Activated T-helper 1 cell treated with anti-CD3 and anti-CD28 coated beads, Interleukin-12 subunit alpha, Interleukin-12 subunit beta, Interleukin-2, Interleukin-4 antibody, amounts not matched to agents 30 ng/mL and 10 ng/mL and 1 ng/mL, durations not matched to agents 14 hours and 24 hours and 36 hours (primary cell): ENCODE results near the gene KIDINS220. TPM values are rescaled to one million over a fixed set of nuclear protein-coding genes. Genes with fewer than 3 reads are reported as not detected.
"Not testable (repeated sequence)": the region's sequence is repeated elsewhere in the genome, so short reads cannot be mapped to it uniquely, and the experiment has no call there.

Experiments used
- DNase-seq: peaks from one replicate; pipeline ENCODE4 v3.0.0; 2021; ENCODE audit warnings: low spot score
- H3K27ac Mint-ChIP-seq: one replicate; pipeline ENCODE4 v1.8.0; 2021; ENCODE audit warnings: mild to moderate bottlenecking, mixed read lengths
- H3K27me3 Mint-ChIP-seq: one replicate; pipeline ENCODE4 v1.8.0; 2022; ENCODE audit warnings: mild to moderate bottlenecking, moderate library complexity, mixed read lengths; ENCODE audit not compliant: insufficient read depth
- H3K36me3 Mint-ChIP-seq: one replicate; pipeline ENCODE4 v1.8.0; 2021; ENCODE audit warnings: low read depth, mixed read lengths
- H3K4me1 Mint-ChIP-seq: one replicate; pipeline ENCODE4 v1.8.0; 2021; ENCODE audit warnings: low read depth, mixed read lengths
- H3K4me3 Mint-ChIP-seq: one replicate; pipeline ENCODE4 v1.8.0; 2021; ENCODE audit warnings: mild to moderate bottlenecking, moderate library complexity, mixed read lengths
- H3K9me3 Mint-ChIP-seq: one replicate; pipeline ENCODE4 v1.8.0; 2021; ENCODE audit warnings: mixed read lengths
- intact Hi-C: fragments of 100-400 bp; cut with micrococcal nuclease; formaldehyde crosslinking; loops from one replicate; pipeline ENCODE4 v1.15.1; 2024
- total RNA-seq: library from RNA; stranded (reverse); gene quantifications from 2 replicates; pipeline ENCODE4 v1.2.3, GENCODE V29; 2022

Gene KIDINS220
- total RNA-seq, 1 donor from 2014 or later: 24.5 TPM

GRCh38 chr2:8754106-8754776 lies 83.2 kb downstream of the KIDINS220 start:
- Mint-ChIP-seq H3K4me1 (no peaks in the 10 kb centered on the region), H3K27me3 (no peaks in the 10 kb centered on the region), H3K9me3 (peaks cover 16% of the 10 kb centered on the region), H3K4me3 (no peak overlapping the region), H3K36me3 (peaks cover 24% of the 10 kb centered on the region), H3K27ac (no peak overlapping the region)
- DNase-seq: no peak
- intact Hi-C loops: no loop called here

GRCh38 chr2:8753609-8754008 lies 83.8 kb downstream of the KIDINS220 start:
- intact Hi-C loops: no loop called here
- DNase-seq: no peak
- Mint-ChIP-seq H3K27ac (no peak overlapping the region), H3K4me1 (no peaks in the 10 kb centered on the region), H3K4me3 (no peak overlapping the region), H3K9me3 (peaks cover 16% of the 10 kb centered on the region), H3K36me3 (peaks cover 27% of the 10 kb centered on the region), H3K27me3 (no peaks in the 10 kb centered on the region)

GRCh38 chr2:8752385-8752784 lies 85.0 kb downstream of the KIDINS220 start:
- Mint-ChIP-seq H3K9me3 (peaks cover 16% of the 10 kb centered on the region), H3K27me3 (no peaks in the 10 kb centered on the region), H3K36me3 (peaks cover 21% of the 10 kb centered on the region), H3K4me3 (no peak overlapping the region), H3K4me1 (no peaks in the 10 kb centered on the region), H3K27ac (no peak overlapping the region)
- no peak for DNase-seq
- intact Hi-C loops: no loop called here

- DNase-seq: no peak
- H3K9me3 Mint-ChIP-seq: no peaks in the 10 kb centered on the region
- intact Hi-C loops: no loop called here
- no peaks in the 10 kb centered on the region for H3K4me1 Mint-ChIP-seq
- peaks cover 7% of the 10 kb centered on the region for H3K36me3 Mint-ChIP-seq
- no peak overlapping the region for H3K4me3 Mint-ChIP-seq
- no peak overlapping the region for H3K27ac Mint-ChIP-seq
- no peaks in the 10 kb centered on the region for H3K27me3 Mint-ChIP-seq
Observed at GRCh38 chr2:8750221-8750620, 87.2 kb downstream of the KIDINS220 start.

GRCh38 chr2:8743261-8743660 lies 94.2 kb downstream of the KIDINS220 start:
- H3K36me3 Mint-ChIP-seq: peaks cover 2% of the 10 kb centered on the region
- DNase-seq: no peak
- intact Hi-C loops: no loop called here

GRCh38 chr2:8740136-8740535 lies 97.3 kb downstream of the KIDINS220 start:
- Mint-ChIP-seq H3K27me3 (no peaks in the 10 kb centered on the region), H3K9me3 (no peaks in the 10 kb centered on the region), H3K27ac (no peak overlapping the region), H3K4me1 (no peaks in the 10 kb centered on the region), H3K36me3 (peaks cover 5% of the 10 kb centered on the region), H3K4me3 (no peak overlapping the region)
- intact Hi-C loops: no loop called here
- no peak for DNase-seq

More at GRCh38 chr2:8743261-8743660, 94.2 kb downstream of the KIDINS220 start:
- no peaks in the 10 kb centered on the region for H3K4me1 Mint-ChIP-seq
- no peak overlapping the region for H3K4me3 Mint-ChIP-seq
- H3K27me3 Mint-ChIP-seq: no peaks in the 10 kb centered on the region
- no peaks in the 10 kb centered on the region for H3K9me3 Mint-ChIP-seq
- H3K27ac Mint-ChIP-seq: no peak overlapping the region

GRCh38 chr2:8737571-8738175 lies 99.7 kb downstream of the KIDINS220 start:
- no peak overlapping the region for H3K4me3 Mint-ChIP-seq
- H3K9me3 Mint-ChIP-seq: no peaks in the 10 kb centered on the region
- H3K4me1 Mint-ChIP-seq: no peaks in the 10 kb centered on the region
- H3K27me3 Mint-ChIP-seq: no peaks in the 10 kb centered on the region
- H3K27ac Mint-ChIP-seq: no peak overlapping the region
- DNase-seq: no peak
- intact Hi-C loops: no loop called here
- H3K36me3 Mint-ChIP-seq: peaks cover 14% of the 10 kb centered on the region

- intact Hi-C loops: no loop called here
- Mint-ChIP-seq H3K27ac (no peak overlapping the region), H3K4me1 (no peaks in the 10 kb centered on the region), H3K9me3 (no peaks in the 10 kb centered on the region), H3K27me3 (no peaks in the 10 kb centered on the region), H3K36me3 (peaks cover 32% of the 10 kb centered on the region), H3K4me3 (no peak overlapping the region)
- no peak for DNase-seq
Observed at GRCh38 chr2:8732601-8733000, 104.8 kb downstream of the KIDINS220 start.

- H3K27me3 Mint-ChIP-seq: no peaks in the 10 kb centered on the region
- DNase-seq: no peak
- no peaks in the 10 kb centered on the region for H3K9me3 Mint-ChIP-seq
- no peak overlapping the region for H3K4me3 Mint-ChIP-seq
- peaks cover 29% of the 10 kb centered on the region for H3K36me3 Mint-ChIP-seq
- H3K4me1 Mint-ChIP-seq: no peaks in the 10 kb centered on the region
- H3K27ac Mint-ChIP-seq: no peak overlapping the region
- intact Hi-C loops: no loop called here
Observed at GRCh38 chr2:8729939-8730338, 107.5 kb downstream of the KIDINS220 start.

- H3K4me1 Mint-ChIP-seq, intact Hi-C loops, H3K4me3 Mint-ChIP-seq, H3K9me3 Mint-ChIP-seq, DNase-seq, H3K27me3 Mint-ChIP-seq, H3K27ac Mint-ChIP-seq: not testable (repeated sequence)
- peaks cover 29% of the 10 kb centered on the region for H3K36me3 Mint-ChIP-seq
Observed at GRCh38 chr2:8729101-8729500, 108.3 kb downstream of the KIDINS220 start.

- no peak for DNase-seq
- intact Hi-C loops: no loop called here
- Mint-ChIP-seq H3K4me3 (no peak overlapping the region), H3K27me3 (no peaks in the 10 kb centered on the region), H3K27ac (no peak overlapping the region), H3K9me3 (no peaks in the 10 kb centered on the region), H3K36me3 (peaks cover 25% of the 10 kb centered on the region), H3K4me1 (no peaks in the 10 kb centered on the region)
Observed at GRCh38 chr2:8728305-8729015, 109.0 kb downstream of the KIDINS220 start.

GRCh38 chr2:8725838-8726237 lies 111.6 kb downstream of the KIDINS220 start:
- DNase-seq: no peak
- Mint-ChIP-seq H3K27ac (no peak overlapping the region), H3K4me1 (no peaks in the 10 kb centered on the region), H3K36me3 (peaks cover 9% of the 10 kb centered on the region), H3K9me3 (no peaks in the 10 kb centered on the region), H3K27me3 (no peaks in the 10 kb centered on the region), H3K4me3 (no peak overlapping the region)
- intact Hi-C loops: no loop called here

GRCh38 chr2:8722986-8723385 lies 114.4 kb downstream of the KIDINS220 start:
- DNase-seq: no peak
- no peaks in the 10 kb centered on the region for H3K36me3 Mint-ChIP-seq
- H3K4me3 Mint-ChIP-seq: no peak overlapping the region
- H3K4me1 Mint-ChIP-seq: no peaks in the 10 kb centered on the region
- no peak overlapping the region for H3K27ac Mint-ChIP-seq
- intact Hi-C loops: no loop called here
- peaks cover 3% of the 10 kb centered on the region for H3K27me3 Mint-ChIP-seq
- no peaks in the 10 kb centered on the region for H3K9me3 Mint-ChIP-seq
